HEK293 (cell line): ENCODE measurements around the gene UMAD1.

Experiments
- CTCF ChIA-PET: fragments of 350-600 bp; formaldehyde crosslinking; extraction: SDS; loops from one replicate; lab custom pipeline; 2021; ENCODE audit warnings: antibody characterized with exemption; lab: Yijun Ruan, JAX
- POLR2A ChIA-PET: fragments of 300-600 bp; formaldehyde crosslinking; extraction: SDS; loops from one replicate; lab custom pipeline; 2020; ENCODE audit warnings: antibody characterized with exemption, inconsistent platforms; lab: Yijun Ruan, JAX
- H3K27ac ChIP-seq: fragments of 200-500 bp; sonication (Bioruptor generic); 2 replicates; pipeline ENCODE4 v1.5.1; 2014; ENCODE audit warnings: low read depth, low read length, control low read depth, inconsistent platforms; ENCODE audit errors: extremely low read depth
- H3K36me3 ChIP-seq, 2 experiments: fragments of 200-500 bp in 1 of 2; sonication (Bioruptor generic) in 1 of 2; 1 replicate in 1 of 2; 2 replicates in 1 of 2; pipeline ENCODE4 v1.5.1; 2014 to 2017; ENCODE audit warnings: inconsistent platforms in 2 of 2, low read length in 2 of 2; ENCODE audit not compliant: control insufficient read depth in 2 of 2, insufficient read depth in 1 of 2
- H3K4me1 ChIP-seq: fragments of 200-500 bp; sonication (Bioruptor generic); 2 replicates; pipeline ENCODE4 v1.5.1; 2014; ENCODE audit warnings: mild to moderate bottlenecking, low read length, inconsistent platforms; ENCODE audit not compliant: control insufficient read depth, insufficient read depth
- H3K4me3 ChIP-seq: 2 replicates; pipeline ENCODE4 v1.5.1; 2011; ENCODE audit warnings: low read depth, mild to moderate bottlenecking, control low read depth, low read length, moderate library complexity
- H3K9me3 ChIP-seq: fragments of 200-500 bp; sonication (Bioruptor generic); 2 replicates; pipeline ENCODE4 v1.5.1; 2014; ENCODE audit warnings: low read depth, low read length, inconsistent platforms; ENCODE audit not compliant: control insufficient read depth, insufficient read depth
- KLF17 ChIP-seq: fragments of 450-650 bp; formaldehyde crosslinking; IDR thresholded peaks from 2 replicates; pipeline ENCODE4 v1.5.1; 2016; ENCODE audit warnings: missing biosample characterization, missing genetic modification characterization
- KLF8 ChIP-seq: fragments of 450-650 bp; formaldehyde crosslinking; IDR thresholded peaks from 2 replicates; pipeline ENCODE4 v1.5.1; 2016; ENCODE audit warnings: missing biosample characterization, missing genetic modification characterization
- MYNN ChIP-seq: fragments of 450-650 bp; formaldehyde crosslinking; IDR thresholded peaks from 2 replicates; pipeline ENCODE4 v1.5.1; 2016; ENCODE audit warnings: missing biosample characterization, missing genetic modification characterization, borderline replicate concordance
- ZBTB17 ChIP-seq: fragments of 450-650 bp; formaldehyde crosslinking; IDR thresholded peaks from 2 replicates; pipeline ENCODE4 v1.5.1; 2016; ENCODE audit warnings: missing biosample characterization, missing genetic modification characterization
- ZBTB26 ChIP-seq: fragments of 450-650 bp; formaldehyde crosslinking; optimal IDR thresholded peaks from 2 replicates; pipeline ENCODE3; 2016; ENCODE audit warnings: missing biosample characterization, mild to moderate bottlenecking, missing genetic modification characterization
- ZFP3 ChIP-seq: fragments of 450-650 bp; formaldehyde crosslinking; IDR thresholded peaks from 2 replicates; pipeline ENCODE4 v1.5.1; 2016; ENCODE audit warnings: low read depth, missing biosample characterization, missing genetic modification characterization
- ZFP37 ChIP-seq: fragments of 450-650 bp; formaldehyde crosslinking; IDR thresholded peaks from 2 replicates; pipeline ENCODE4 v1.5.1; 2016; ENCODE audit warnings: missing biosample characterization, missing genetic modification characterization
- ZFP41 ChIP-seq: fragments of 450-650 bp; formaldehyde crosslinking; IDR thresholded peaks from 2 replicates; pipeline ENCODE4 v1.5.1; 2016; ENCODE audit warnings: missing biosample characterization, missing genetic modification characterization, borderline replicate concordance
- ZNF10 ChIP-seq: fragments of 450-650 bp; formaldehyde crosslinking; IDR thresholded peaks from 2 replicates; pipeline ENCODE4 v1.5.1; 2017; ENCODE audit warnings: missing biosample characterization, missing genetic modification characterization
- ZNF138 ChIP-seq: fragments of 450-650 bp; formaldehyde crosslinking; IDR thresholded peaks from 2 replicates; pipeline ENCODE4 v1.5.1; 2016; ENCODE audit warnings: missing biosample characterization, missing genetic modification characterization, borderline replicate concordance
- ZNF202 ChIP-seq: fragments of 450-650 bp; formaldehyde crosslinking; IDR thresholded peaks from 2 replicates; pipeline ENCODE4 v1.5.1; 2016; ENCODE audit warnings: missing biosample characterization, missing genetic modification characterization, borderline replicate concordance
- ZNF501 ChIP-seq: fragments of 450-650 bp; formaldehyde crosslinking; IDR thresholded peaks from 2 replicates; pipeline ENCODE4 v1.5.1; 2016; ENCODE audit warnings: missing biosample characterization, missing genetic modification characterization
- ZNF514 ChIP-seq: fragments of 450-650 bp; formaldehyde crosslinking; IDR thresholded peaks from 2 replicates; pipeline ENCODE4 v1.5.1; 2016; ENCODE audit warnings: missing biosample characterization, missing genetic modification characterization
- ZNF571 ChIP-seq: fragments of 450-650 bp; formaldehyde crosslinking; IDR thresholded peaks from 2 replicates; pipeline ENCODE4 v1.5.0; 2017; ENCODE audit warnings: missing biosample characterization, missing genetic modification characterization
- ZNF629 ChIP-seq: fragments of 450-650 bp; formaldehyde crosslinking; IDR thresholded peaks from 2 replicates; pipeline ENCODE4 v1.5.1; 2017; ENCODE audit warnings: missing biosample characterization, missing genetic modification characterization
- ZNF692 ChIP-seq: fragments of 450-650 bp; formaldehyde crosslinking; IDR thresholded peaks from 2 replicates; pipeline ENCODE4 v1.5.1; 2016; ENCODE audit warnings: missing biosample characterization, missing genetic modification characterization
- ZNF76 ChIP-seq: fragments of 450-650 bp; formaldehyde crosslinking; IDR thresholded peaks from 2 replicates; pipeline ENCODE4; 2016; ENCODE audit warnings: low read depth, missing biosample characterization, missing genetic modification characterization, borderline replicate concordance
- TF ChIP-seq, protein P1 (sequence below): fragments of 450-650 bp; formaldehyde crosslinking; IDR thresholded peaks from 2 replicates; pipeline ENCODE4 v1.5.1; 2016; ENCODE audit warnings: missing biosample characterization, missing genetic modification characterization, low read depth
- TF ChIP-seq, protein P2 (sequence below): fragments of 450-650 bp; formaldehyde crosslinking; IDR thresholded peaks from 2 replicates; pipeline ENCODE4 v1.5.1; 2016; ENCODE audit warnings: missing biosample characterization, missing genetic modification characterization
- TF ChIP-seq, protein P3 (sequence below): fragments of 450-650 bp; formaldehyde crosslinking; IDR thresholded peaks from 2 replicates; pipeline ENCODE4 v1.5.1; 2016; ENCODE audit warnings: missing biosample characterization, missing genetic modification characterization
- TF ChIP-seq, protein P4 (sequence below): fragments of 450-650 bp; formaldehyde crosslinking; IDR thresholded peaks from 2 replicates; pipeline ENCODE4 v1.5.1; 2016; ENCODE audit warnings: missing biosample characterization, missing genetic modification characterization

UMAD1 gene

GRCh38 chr7:7698930-7699329 lies 58.4 kb downstream of the UMAD1 start (continued):
- TF ChIP-seq ZNF501 (tag by site-specific recombination), result no peak
- TF ChIP-seq ZNF138 (tag by site-specific recombination), result no peak
- no peak for TF ChIP-seq ZFP37 (tag by site-specific recombination)
- TF ChIP-seq, protein P1, sequence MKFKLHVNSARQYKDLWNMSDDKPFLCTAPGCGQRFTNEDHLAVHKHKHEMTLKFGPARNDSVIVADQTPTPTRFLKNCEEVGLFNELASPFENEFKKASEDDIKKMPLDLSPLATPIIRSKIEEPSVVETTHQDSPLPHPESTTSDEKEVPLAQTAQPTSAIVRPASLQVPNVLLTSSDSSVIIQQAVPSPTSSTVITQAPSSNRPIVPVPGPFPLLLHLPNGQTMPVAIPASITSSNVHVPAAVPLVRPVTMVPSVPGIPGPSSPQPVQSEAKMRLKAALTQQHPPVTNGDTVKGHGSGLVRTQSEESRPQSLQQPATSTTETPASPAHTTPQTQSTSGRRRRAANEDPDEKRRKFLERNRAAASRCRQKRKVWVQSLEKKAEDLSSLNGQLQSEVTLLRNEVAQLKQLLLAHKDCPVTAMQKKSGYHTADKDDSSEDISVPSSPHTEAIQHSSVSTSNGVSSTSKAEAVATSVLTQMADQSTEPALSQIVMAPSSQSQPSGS (tag by site-specific recombination), result no peak
- TF ChIP-seq, protein P2, sequence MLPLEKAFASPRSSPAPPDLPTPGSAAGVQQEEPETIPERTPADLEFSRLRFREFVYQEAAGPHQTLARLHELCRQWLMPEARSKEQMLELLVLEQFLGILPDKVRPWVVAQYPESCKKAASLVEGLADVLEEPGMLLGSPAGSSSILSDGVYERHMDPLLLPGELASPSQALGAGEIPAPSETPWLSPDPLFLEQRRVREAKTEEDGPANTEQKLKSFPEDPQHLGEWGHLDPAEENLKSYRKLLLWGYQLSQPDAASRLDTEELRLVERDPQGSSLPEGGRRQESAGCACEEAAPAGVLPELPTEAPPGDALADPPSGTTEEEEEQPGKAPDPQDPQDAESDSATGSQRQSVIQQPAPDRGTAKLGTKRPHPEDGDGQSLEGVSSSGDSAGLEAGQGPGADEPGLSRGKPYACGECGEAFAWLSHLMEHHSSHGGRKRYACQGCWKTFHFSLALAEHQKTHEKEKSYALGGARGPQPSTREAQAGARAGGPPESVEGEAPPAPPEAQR (tag by site-specific recombination), result no peak

DNA sequence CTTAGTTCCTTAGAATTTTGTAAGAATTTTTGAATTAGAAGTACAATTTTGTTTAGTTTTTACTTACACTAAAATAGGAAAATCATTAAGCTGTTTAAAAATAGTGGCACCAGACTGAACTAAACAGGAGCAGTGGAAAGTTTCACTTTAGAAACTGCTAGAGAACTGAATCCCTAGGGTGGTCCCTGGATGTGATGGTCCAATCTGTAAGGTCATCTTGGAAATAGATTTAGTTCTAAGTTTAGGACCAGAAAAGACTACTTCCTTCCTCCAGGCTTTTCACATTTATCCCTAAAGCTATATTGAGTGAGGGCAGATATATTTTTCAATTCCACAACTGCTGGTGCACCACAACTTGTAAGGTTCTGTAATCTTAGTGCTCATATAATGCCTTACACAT lies 58.8 kb downstream of the UMAD1 start:
- TF ChIP-seq ZNF202 (no peak), MYNN (tag by site-specific recombination) (no peak), ZNF76 (tag by site-specific recombination) (no peak), ZBTB17 (tag by site-specific recombination) (no peak), ZFP3 (no peak), KLF17 (tag by site-specific recombination) (no peak), ZNF571 (no peak), ZNF514 (tag by site-specific recombination) (no peak), ZBTB26 (no peak), ZNF629 (tag by site-specific recombination) (no peak), KLF8 (no peak), ZFP41 (tag by site-specific recombination) (no peak), ZNF10 (no peak), ZNF692 (tag by site-specific recombination) (no peak)
- TF ChIP-seq, protein P3, sequence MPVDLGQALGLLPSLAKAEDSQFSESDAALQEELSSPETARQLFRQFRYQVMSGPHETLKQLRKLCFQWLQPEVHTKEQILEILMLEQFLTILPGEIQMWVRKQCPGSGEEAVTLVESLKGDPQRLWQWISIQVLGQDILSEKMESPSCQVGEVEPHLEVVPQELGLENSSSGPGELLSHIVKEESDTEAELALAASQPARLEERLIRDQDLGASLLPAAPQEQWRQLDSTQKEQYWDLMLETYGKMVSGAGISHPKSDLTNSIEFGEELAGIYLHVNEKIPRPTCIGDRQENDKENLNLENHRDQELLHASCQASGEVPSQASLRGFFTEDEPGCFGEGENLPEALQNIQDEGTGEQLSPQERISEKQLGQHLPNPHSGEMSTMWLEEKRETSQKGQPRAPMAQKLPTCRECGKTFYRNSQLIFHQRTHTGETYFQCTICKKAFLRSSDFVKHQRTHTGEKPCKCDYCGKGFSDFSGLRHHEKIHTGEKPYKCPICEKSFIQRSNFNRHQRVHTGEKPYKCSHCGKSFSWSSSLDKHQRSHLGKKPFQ (tag by site-specific recombination), result no peak
- TF ChIP-seq, protein P1 (tag by site-specific recombination), result no peak
- TF ChIP-seq, protein P4, sequence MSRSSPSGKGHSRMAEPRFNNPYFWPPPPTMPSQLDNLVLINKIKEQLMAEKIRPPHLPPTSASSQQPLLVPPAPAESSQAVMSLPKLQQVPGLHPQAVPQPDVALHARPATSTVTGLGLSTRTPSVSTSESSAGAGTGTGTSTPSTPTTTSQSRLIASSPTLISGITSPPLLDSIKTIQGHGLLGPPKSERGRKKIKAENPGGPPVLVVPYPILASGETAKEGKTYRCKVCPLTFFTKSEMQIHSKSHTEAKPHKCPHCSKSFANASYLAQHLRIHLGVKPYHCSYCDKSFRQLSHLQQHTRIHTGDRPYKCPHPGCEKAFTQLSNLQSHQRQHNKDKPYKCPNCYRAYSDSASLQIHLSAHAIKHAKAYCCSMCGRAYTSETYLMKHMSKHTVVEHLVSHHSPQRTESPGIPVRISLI, result no peak
- Histone ChIP-seq H3K36me3 (no peaks in the 10 kb centered on the region), H3K9me3 (no peaks in the 10 kb centered on the region), H3K4me3 (no peak overlapping the region), H3K4me1 (peaks cover 10% of the 10 kb centered on the region), H3K27ac (no peak overlapping the region)
- CTCF ChIA-PET, result interaction anchor here (0.8 kb wide), 1 partner anchor 18 kb away, joined by 3 read pairs; no protein-coding TSS in a partner anchor
- POLR2A ChIA-PET, result interaction anchor here (0.6 kb wide), 1 partner anchor 209 kb away, joined by 4 read pairs; no protein-coding TSS in a partner anchor
